ENCODE measurements around the gene TMED6. TPM values are rescaled to one million over a fixed set of nuclear protein-coding genes. Genes with fewer than 3 reads are reported as not detected.

The TMED6 gene
- total and polyA plus RNA-seq, 2 experiments from 2014 or later, result 0.30 TPM; not detected in 1

- no peak overlapping the region for H3K4me3 ChIP-seq
- no peak for DNase-seq
- H3F3A ChIP-seq (ENCODE audit: insufficient read depth), result peaks cover 18% of the 10 kb centered on the region
- H3K9me3 ChIP-seq (ENCODE audit: low read depth), result no peaks in the 10 kb centered on the region
- H3K27ac ChIP-seq, result no peak overlapping the region
- H2AFZ ChIP-seq, result no peak overlapping the region
- H3K4me2 ChIP-seq (ENCODE audit: unreplicated experiment), result no peak overlapping the region
- TF ChIP-seq EZH2phosphoT487 (IDR thresholded peaks at IDR 0.05; ENCODE audit: insufficient read depth, low read depth) (no peak), EZH2 (IDR thresholded peaks at IDR 0.05; ENCODE audit: insufficient read depth, poor library complexity, severe bottlenecking) (no peak)
- no peaks in the 10 kb centered on the region for H3K9me2 ChIP-seq (ENCODE audit: insufficient read depth)
- H4K20me1 ChIP-seq (ENCODE audit: insufficient read depth), result no peaks in the 10 kb centered on the region
- WGBS, 2 experiments (ENCODE audit: low coverage in 1 of 2, low lambda C conversion rate in 2 of 2, missing lambda C conversion rate in 2 of 2), result 97 to 99% methylated on average over 4 to 6 of the region's 6 CpGs
- in situ Hi-C loops (cut with MboI), result no loop called here
- H3K4me1 ChIP-seq (ENCODE audit: insufficient read depth), result no peaks in the 10 kb centered on the region
- H3K9ac ChIP-seq, result no peak overlapping the region
- peaks cover 14% of the 10 kb centered on the region for H3K79me2 ChIP-seq (ENCODE audit: insufficient read depth)
- H3K36me3 ChIP-seq (ENCODE audit: low read depth), result 0 out of 2 replicates have a peak, but pooled peaks cover 7% of the 10 kb centered on the region
- H3K27me3 ChIP-seq (replicated peaks; ENCODE audit: insufficient read depth), result no peaks in the 10 kb centered on the region
These were observed 3.4 kb downstream of the TMED6 start for GRCh38 chr16:69348222-69348621.

- H3K9me3 ChIP-seq (ENCODE audit: low read depth), result no peaks in the 10 kb centered on the region
- no peak for TF ChIP-seq EZH2phosphoT487 (IDR thresholded peaks at IDR 0.05; ENCODE audit: insufficient read depth, low read depth)
- no peak for TF ChIP-seq EZH2 (IDR thresholded peaks at IDR 0.05; ENCODE audit: insufficient read depth, poor library complexity, severe bottlenecking)
- no peak for DNase-seq
- H3K9me2 ChIP-seq (ENCODE audit: insufficient read depth), result no peaks in the 10 kb centered on the region
- no peak overlapping the region for H3K27ac ChIP-seq
- no peak overlapping the region for H3K9ac ChIP-seq
- in situ Hi-C loops (cut with MboI), result no loop called here
- H3K36me3 ChIP-seq (ENCODE audit: low read depth), result peaks cover 20% of the 10 kb centered on the region
- H3K4me2 ChIP-seq (ENCODE audit: unreplicated experiment), result no peak overlapping the region
- no peaks in the 10 kb centered on the region for H4K20me1 ChIP-seq (ENCODE audit: insufficient read depth)
- no peak overlapping the region for H2AFZ ChIP-seq
- peaks cover 28% of the 10 kb centered on the region for H3K79me2 ChIP-seq (ENCODE audit: insufficient read depth)
- no peak overlapping the region for H3K4me3 ChIP-seq
- H3K4me1 ChIP-seq (ENCODE audit: insufficient read depth), result no peaks in the 10 kb centered on the region; the same call in 1 of the 2 replicates
- peaks cover 22% of the 10 kb centered on the region for H3F3A ChIP-seq (ENCODE audit: insufficient read depth)
- 90% methylated on average over 6 of the region's 6 CpGs for WGBS, 2 experiments (ENCODE audit: low coverage in 1 of 2, low lambda C conversion rate in 2 of 2, missing lambda C conversion rate in 2 of 2)
- H3K27me3 ChIP-seq (replicated peaks; ENCODE audit: insufficient read depth), result no peaks in the 10 kb centered on the region
These were observed 4.9 kb downstream of the TMED6 start for GRCh38 chr16:69346683-69347082.

GRCh38 chr16:69345923-69346322 is 5.7 kb downstream of the TMED6 start:
- Histone ChIP-seq H3K9me2 (ENCODE audit: insufficient read depth) (no peaks in the 10 kb centered on the region), H3F3A (ENCODE audit: insufficient read depth) (peaks cover 22% of the 10 kb centered on the region), H3K4me1 (ENCODE audit: insufficient read depth) (peaks cover 5% of the 10 kb centered on the region), H3K27me3 (replicated peaks; ENCODE audit: insufficient read depth) (no peaks in the 10 kb centered on the region), H3K27ac (no peak overlapping the region), H3K36me3 (ENCODE audit: low read depth) (peaks cover 27% of the 10 kb centered on the region), H3K9me3 (ENCODE audit: low read depth) (no peaks in the 10 kb centered on the region), H3K4me3 (no peak overlapping the region), H3K4me2 (ENCODE audit: unreplicated experiment) (no peak overlapping the region), H2AFZ (no peak overlapping the region), H4K20me1 (ENCODE audit: insufficient read depth) (no peaks in the 10 kb centered on the region), H3K9ac (no peak overlapping the region), H3K79me2 (ENCODE audit: insufficient read depth) (peaks cover 36% of the 10 kb centered on the region)
- TF ChIP-seq EZH2 (IDR thresholded peaks at IDR 0.05; ENCODE audit: insufficient read depth, poor library complexity, severe bottlenecking) (no peak), EZH2phosphoT487 (IDR thresholded peaks at IDR 0.05; ENCODE audit: insufficient read depth, low read depth) (no peak)
- in situ Hi-C loops (cut with MboI), result no loop called here
- no peak for DNase-seq
- WGBS, 2 experiments (ENCODE audit: low coverage in 1 of 2, low lambda C conversion rate in 2 of 2, missing lambda C conversion rate in 2 of 2), result 82 to 88% methylated on average over 4 of the region's 4 CpGs

- Histone ChIP-seq H3K9me3 (ENCODE audit: low read depth) (no peaks in the 10 kb centered on the region), H3K9ac (no peak overlapping the region), H3K4me1 (ENCODE audit: insufficient read depth) (peaks cover 9% of the 10 kb centered on the region), H3K4me2 (ENCODE audit: unreplicated experiment) (no peak overlapping the region), H3K4me3 (no peak overlapping the region), H3K27ac (no peak overlapping the region), H3K36me3 (ENCODE audit: low read depth) (peaks cover 27% of the 10 kb centered on the region), H3K9me2 (ENCODE audit: insufficient read depth) (no peaks in the 10 kb centered on the region), H3K79me2 (ENCODE audit: insufficient read depth) (peaks cover 47% of the 10 kb centered on the region), H2AFZ (no peak overlapping the region), H4K20me1 (ENCODE audit: insufficient read depth) (no peaks in the 10 kb centered on the region), H3F3A (ENCODE audit: insufficient read depth) (peaks cover 34% of the 10 kb centered on the region), H3K27me3 (replicated peaks; ENCODE audit: insufficient read depth) (no peaks in the 10 kb centered on the region)
- WGBS, 2 experiments (ENCODE audit: low coverage in 1 of 2, low lambda C conversion rate in 2 of 2, missing lambda C conversion rate in 2 of 2), result 92 to 96% methylated on average over 5 of the region's 5 CpGs
- in situ Hi-C loops (cut with MboI), result no loop called here
- DNase-seq, result no peak
- TF ChIP-seq EZH2 (IDR thresholded peaks at IDR 0.05; ENCODE audit: insufficient read depth, poor library complexity, severe bottlenecking), result no peak
- TF ChIP-seq EZH2phosphoT487 (IDR thresholded peaks at IDR 0.05; ENCODE audit: insufficient read depth, low read depth), result no peak
These were observed 7.4 kb downstream of the TMED6 start for GRCh38 chr16:69344171-69344570.
